IMR-90 (cell line): ENCODE measurements around the gene EPB41L1. TPM values are rescaled to one million over a fixed set of nuclear protein-coding genes. Genes with fewer than 3 reads are reported as not detected.

Source experiments
- ATAC-seq: fragments of 200-7000 bp; cut with Tn5 transposase; 2 replicates; pipeline ENCODE4 v1.9.1; 2020; ENCODE audit warnings: low read depth, mild to moderate bottlenecking, moderate library complexity
- BruUV-seq: library from RNA; stranded (reverse); fragments of 400-500 nt; replicated peaks from 2 replicates; lab custom pipeline; 2021; lab: Mats Ljungman, UMichigan
- CTCF ChIA-PET: fragments of 300-600 bp; formaldehyde crosslinking; extraction: SDS; loops from one replicate; lab custom pipeline; 2021; ENCODE audit warnings: antibody characterized with exemption; lab: Yijun Ruan, JAX
- POLR2A ChIA-PET: fragments of 300-600 bp; sonication (Branson Sonifier 250); formaldehyde crosslinking; loops from one replicate; lab custom pipeline; 2022; ENCODE audit warnings: antibody characterized with exemption; ENCODE audit not compliant: unreplicated experiment; lab: Charles Lee
- DNase-seq: peaks from one replicate; pipeline ENCODE4 v3.0.0; 2013
- H2AFZ ChIP-seq: replicated peaks from 2 replicates; pipeline ENCODE3; 2013; ENCODE audit warnings: low read length, mild to moderate bottlenecking; ENCODE audit not compliant: poor library complexity
- H2AK5ac ChIP-seq: 2 replicates; pipeline ENCODE4 v1.6.1; 2013; ENCODE audit warnings: low read depth, low read length, inconsistent platforms
- H2AK9ac ChIP-seq: replicated peaks from 2 replicates; pipeline ENCODE3; 2013; ENCODE audit warnings: mild to moderate bottlenecking, low read depth, low read length, moderate library complexity; ENCODE audit not compliant: poor library complexity
- H2BK120ac ChIP-seq: 2 replicates; pipeline ENCODE4 v1.6.1; 2013; ENCODE audit warnings: low read depth, low read length, inconsistent platforms
- H2BK15ac ChIP-seq: 3 replicates; pipeline ENCODE4 v1.6.1; 2013; ENCODE audit warnings: low read depth, low read length, inconsistent platforms
- H2BK20ac ChIP-seq: 2 replicates; pipeline ENCODE4 v1.6.1; 2013; ENCODE audit warnings: low read depth, mild to moderate bottlenecking, inconsistent platforms, low read length, moderate library complexity
- H2BK5ac ChIP-seq: 2 replicates; pipeline ENCODE4 v1.6.1; 2013; ENCODE audit warnings: mild to moderate bottlenecking, low read depth, low read length, inconsistent platforms; ENCODE audit not compliant: poor library complexity, severe bottlenecking
- H3K14ac ChIP-seq: replicated peaks from 2 replicates; pipeline ENCODE4 v1.6.1; 2013; ENCODE audit warnings: low read depth, low read length, inconsistent platforms
- H3K18ac ChIP-seq: 2 replicates; pipeline ENCODE4 v1.6.1; 2013; ENCODE audit warnings: low read depth, low read length, control low read depth
- H3K23ac ChIP-seq: 2 replicates; pipeline ENCODE4 v1.6.1; 2013; ENCODE audit warnings: low read depth, low read length, inconsistent platforms
- H3K27ac ChIP-seq: 2 replicates; pipeline ENCODE4 v1.5.1; 2013; ENCODE audit warnings: mild to moderate bottlenecking, control low read depth, low read length; ENCODE audit not compliant: insufficient read depth
- H3K27me3 ChIP-seq: 2 replicates; pipeline ENCODE4 v1.6.1; 2013; ENCODE audit warnings: low read length; ENCODE audit not compliant: control insufficient read depth, insufficient read depth
- H3K36me3 ChIP-seq: 2 replicates; pipeline ENCODE4 v1.6.1; 2013; ENCODE audit warnings: low read length, mixed read lengths; ENCODE audit not compliant: control insufficient read depth, insufficient read depth
- H3K4ac ChIP-seq: 2 replicates; pipeline ENCODE4 v1.6.1; 2013; ENCODE audit warnings: low read depth, low read length, inconsistent platforms
- H3K4me1 ChIP-seq: 2 replicates; pipeline ENCODE4 v1.6.1; 2013; ENCODE audit warnings: low read length, mixed read lengths; ENCODE audit not compliant: control insufficient read depth, insufficient read depth
- H3K4me2 ChIP-seq: 2 replicates; pipeline ENCODE4 v1.6.1; 2013; ENCODE audit warnings: low read depth, mild to moderate bottlenecking, control low read depth, low read length, moderate library complexity
- H3K4me3 ChIP-seq: 2 replicates; pipeline ENCODE4 v1.5.1; 2013; ENCODE audit warnings: low read depth, mild to moderate bottlenecking, control low read depth, low read length, moderate library complexity; ENCODE audit not compliant: insufficient read depth
- H3K56ac ChIP-seq: 2 replicates; pipeline ENCODE4 v1.6.1; 2013; ENCODE audit warnings: low read length, inconsistent platforms; ENCODE audit not compliant: insufficient read depth; ENCODE audit errors: extremely low read depth
- H3K79me1 ChIP-seq, 2 experiments: 2 replicates each; pipeline ENCODE4 v1.6.1; 2013; ENCODE audit warnings: low read length in 2 of 2, inconsistent platforms in 1 of 2, low read depth in 1 of 2
- H3K9ac ChIP-seq: 2 replicates; pipeline ENCODE4 v1.6.1; 2013; ENCODE audit warnings: low read depth, low read length, control low read depth
- H3K9me1 ChIP-seq: 2 replicates; pipeline ENCODE4 v1.6.1; 2013; ENCODE audit warnings: low read length, inconsistent platforms; ENCODE audit not compliant: insufficient read depth
- H3K9me3 ChIP-seq: 2 replicates; pipeline ENCODE4 v1.6.1; 2013; ENCODE audit warnings: low read length; ENCODE audit not compliant: control insufficient read depth, insufficient read depth
- H4K20me1 ChIP-seq: 2 replicates; pipeline ENCODE4 v1.6.1; 2013; ENCODE audit warnings: low read length, inconsistent platforms; ENCODE audit not compliant: insufficient read depth
- H4K5ac ChIP-seq: 2 replicates; pipeline ENCODE4 v1.6.1; 2013; ENCODE audit warnings: mild to moderate bottlenecking, low read depth, low read length, control low read depth
- H4K8ac ChIP-seq, 2 experiments: 2 replicates each; pipeline ENCODE4 v1.6.1; 2013; ENCODE audit warnings: low read depth in 2 of 2, low read length in 2 of 2, control low read depth in 1 of 2, inconsistent platforms in 1 of 2
- H4K91ac ChIP-seq: 2 replicates; pipeline ENCODE4 v1.6.1; 2013; ENCODE audit warnings: low read depth, low read length, inconsistent platforms; ENCODE audit not compliant: insufficient read depth
- CEBPB ChIP-seq: IDR thresholded peaks from 2 replicates; pipeline ENCODE4 v1.6.1; 2012; ENCODE audit warnings: low read depth, low read length, improper control_type of control experiment
- MAZ ChIP-seq: IDR thresholded peaks from 2 replicates; pipeline ENCODE4 v1.6.1; 2012; ENCODE audit warnings: low read depth, mild to moderate bottlenecking, low read length, improper control_type of control experiment, moderate library complexity, borderline replicate concordance
- POLR2A ChIP-seq: IDR thresholded peaks from 2 replicates; pipeline ENCODE4 v1.6.1; 2012; ENCODE audit warnings: mild to moderate bottlenecking, low read depth, low read length
- RAD21 ChIP-seq: IDR thresholded peaks from 2 replicates; pipeline ENCODE4 v1.6.1; 2012; ENCODE audit warnings: low read length, improper control_type of control experiment
- WGBS, 2 experiments: methylation state at CpG; one replicate each; pipeline versions ENCODE4 v1.1.5 to v1.1.7; 2013; ENCODE audit warnings: missing lambda C conversion rate in 2 of 2; ENCODE audit not compliant: insufficient read length in 1 of 2; ENCODE audit errors: extremely low coverage in 2 of 2; 5-methylcytosine and 5-hydroxymethylcytosine counted together
- dilution Hi-C: fragments of 300-500 bp; cut with HindIII; formaldehyde crosslinking; loops from one replicate; pipeline ENCODE4 v1.14.3; 2018; ENCODE audit warnings: low sequenced_read_pairs; ENCODE audit not compliant: unreplicated experiment
- in situ Hi-C: fragments of 300-500 bp; cut with MboI; formaldehyde crosslinking; loops from 3 replicates; pipeline ENCODE4 v1.14.3; 2019; ENCODE audit warnings: low sequenced_read_pairs, inconsistent platforms, mixed read lengths
- intact Hi-C: fragments of 100-400 bp; cut with micrococcal nuclease; formaldehyde crosslinking; loops from 2 replicates; pipeline ENCODE4 v1.10.0; 2022
- polyA plus RNA-seq, 3 experiments: library from polyadenylated mRNA; depleted of rRNA; stranded (reverse); fragments of >200 nt; gene quantifications; 2 replicates each; pipeline ENCODE4 v1.2.3, GENCODE V29; 2012; ENCODE audit warnings: low replicate concordance in 1 of 3
- total RNA-seq: library from RNA; depleted of rRNA; stranded (reverse); fragments of >200 nt; gene quantifications from 2 replicates; pipeline ENCODE4 v1.2.3, GENCODE V29; 2012
- TF ChIP-seq, protein P1 (sequence below): fragments of 150-350 bp; IDR thresholded peaks from 2 replicates; pipeline ENCODE4 v1.6.1; 2017; ENCODE audit warnings: mild to moderate bottlenecking, antibody characterized with exemption, low read length, low read depth

The EPB41L1 gene
- total and polyA plus RNA-seq, 2 of the 4 experiments (the other 2 are of a cell fraction), result 12.5 to 33.7 TPM

DNA sequence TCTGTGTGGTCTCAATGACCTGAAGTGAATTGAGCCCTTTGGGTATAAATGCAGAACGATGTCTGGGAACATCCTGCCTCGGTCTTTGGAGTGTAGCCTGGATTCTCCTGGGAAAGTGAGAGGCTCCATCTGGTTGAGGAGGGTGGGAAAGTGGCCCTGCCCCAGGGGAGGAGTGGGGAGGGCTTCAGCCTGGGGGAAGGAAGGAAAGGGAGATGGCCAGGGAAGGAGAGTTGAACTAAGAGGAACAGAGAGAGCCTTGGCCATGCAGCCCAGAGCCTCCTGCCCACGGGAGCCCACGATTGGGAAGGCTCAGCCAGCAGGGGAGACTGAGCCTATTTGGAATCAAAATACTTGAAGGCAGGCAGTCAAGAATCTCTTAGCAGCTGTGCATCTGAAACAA, 2.3 kb upstream of the EPB41L1 start:
- Histone ChIP-seq H4K5ac (no peak overlapping the region), H3K4me3 (no peak overlapping the region), H3K56ac (no peak overlapping the region), H3K4me2 (no peak overlapping the region), H3K36me3 (no peaks in the 10 kb centered on the region), H4K91ac (no peak overlapping the region), H2BK15ac (no peak overlapping the region), H3K79me1 (peaks cover 6 to 14% of the 10 kb centered on the region in 2 experiments; a peak in 3 of 4 replicates), H3K18ac (no peak overlapping the region), H2AFZ (peak overlapping the region; percentile 61), H3K23ac (no peak overlapping the region), H3K27ac (no peak overlapping the region), H3K9me3 (no peaks in the 10 kb centered on the region), H2BK20ac (no peak overlapping the region), H2AK9ac (no peak overlapping the region), H3K9ac (no peak overlapping the region), H3K9me1 (peaks cover 7% of the 10 kb centered on the region), H3K4ac (no peak overlapping the region), H2BK120ac (no peak overlapping the region), H3K14ac (no peak overlapping the region), H3K4me1 (peaks cover 12% of the 10 kb centered on the region), H3K27me3 (peaks cover 7% of the 10 kb centered on the region), H2BK5ac (no peak overlapping the region), H4K8ac (no peak overlapping the region), H2AK5ac (no peak overlapping the region), H4K20me1 (peaks cover 20% of the 10 kb centered on the region)
- intact Hi-C loops, result no loop called here
- no peak for TF ChIP-seq MAZ
- TF ChIP-seq RAD21, result no peak
- TF ChIP-seq, protein P1, sequence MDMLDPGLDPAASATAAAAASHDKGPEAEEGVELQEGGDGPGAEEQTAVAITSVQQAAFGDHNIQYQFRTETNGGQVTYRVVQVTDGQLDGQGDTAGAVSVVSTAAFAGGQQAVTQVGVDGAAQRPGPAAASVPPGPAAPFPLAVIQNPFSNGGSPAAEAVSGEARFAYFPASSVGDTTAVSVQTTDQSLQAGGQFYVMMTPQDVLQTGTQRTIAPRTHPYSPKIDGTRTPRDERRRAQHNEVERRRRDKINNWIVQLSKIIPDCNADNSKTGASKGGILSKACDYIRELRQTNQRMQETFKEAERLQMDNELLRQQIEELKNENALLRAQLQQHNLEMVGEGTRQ, result no peak
- TF ChIP-seq POLR2A, result no peak
- no peak for TF ChIP-seq CEBPB
- ATAC-seq (no peak), DNase-seq (no peak)
- WGBS, 2 experiments, result 50% methylated on average over 3 of the region's 4 CpGs; no CpG with 5 or more reads in 1 of the 2 experiments
- ChIA-PET POLR2A (no interaction called here), CTCF (no interaction called here)
- in situ Hi-C loops, result no loop called here
- BruUV-seq, result no TSS peak
- dilution Hi-C loops, result no loop called here
